ENCODE data around the gene MPRIP. TPM values are rescaled to one million over a fixed set of nuclear protein-coding genes. Genes with fewer than 3 reads are reported as not detected.

MPRIP gene
- total and polyA plus RNA-seq, 2 of the 13 experiments (the other 11 are each of a cell fraction or from before 2014, with no cell fraction given) = 50.2 to 52.4 TPM

GRCh38 chr17:17241656-17242055 is 199.4 kb downstream of the MPRIP start (continued):
- no peak for TF ChIP-seq PREB (CRISPR knock-in tag; IDR thresholded peaks at IDR 0.05)
- no peak for TF ChIP-seq PCBP1 (IDR thresholded peaks at IDR 0.05; ENCODE audit: borderline replicate concordance, low read depth, low read length)
- no peak for TF ChIP-seq ELK4 (CRISPR knock-in tag; IDR thresholded peaks at IDR 0.05; ENCODE audit: borderline replicate concordance)
- no peak for TF ChIP-seq ZNF34 (CRISPR knock-in tag; IDR thresholded peaks at IDR 0.05; ENCODE audit: borderline replicate concordance)
- TF ChIP-seq KLF9 (CRISPR knock-in tag; IDR thresholded peaks at IDR 0.05; ENCODE audit: low read depth) = no peak

GRCh38 chr17:17242246-17242645 is 200.0 kb downstream of the MPRIP start:
- DNase-seq (ENCODE audit: low spot score) = no peak
- Histone ChIP-seq H3K79me2 (ENCODE audit: insufficient read depth, low read length) (no peaks in the 10 kb centered on the region), H3K9ac (ENCODE audit: insufficient read depth, low read depth, low read length) (no peak overlapping the region), H3K9me3 (ENCODE audit: low read length) (no peaks in the 10 kb centered on the region), H4K20me1 (ENCODE audit: insufficient read depth, low read length) (no peaks in the 10 kb centered on the region), H3K27ac (ENCODE audit: extremely low read length, insufficient read depth, low read length) (no peak overlapping the region), H3K4me2 (ENCODE audit: low read depth, low read length) (no peak overlapping the region), H2AFZ (ENCODE audit: low read length) (no peak overlapping the region), H3K4me1 (ENCODE audit: insufficient read depth, low read length) (peaks cover 8% of the 10 kb centered on the region), H3K36me3 (replicated peaks in 1 of 2; ENCODE audit: control insufficient read depth in 1 of 2, insufficient read depth in 2 of 2, low read length in 2 of 2) (peaks cover 0 to 12% of the 10 kb centered on the region in 2 experiments; a peak in 2 of 5 replicates), H3K27me3 (ENCODE audit: control insufficient read depth in 1 of 2, insufficient read depth in 2 of 2, low read length in 2 of 2) (no peaks in the 10 kb centered on the region), H3K4me3 (replicated peaks in 1 of 3; ENCODE audit: insufficient read depth in 1 of 3, low read depth in 2 of 3, low read length in 3 of 3) (no peak overlapping the region)
- no TSS peak for BruUV-seq (replicated peaks)
- POLR2A ChIA-PET = no interaction called here
- no peak for ATAC-seq
- in situ Hi-C loops (cut with HindIII; ENCODE audit: extremely low pct_ligation_motif_present, low pct_unique_long_range_greater_than_20kb) = no loop called here
- 68% methylated on average over 3 of the region's 7 CpGs for WGBS (ENCODE audit: low lambda C conversion rate)
- no peak for FAIRE-seq
- TF ChIP-seq ZNF609 (CRISPR knock-in tag; IDR thresholded peaks at IDR 0.05; ENCODE audit: borderline replicate concordance) (no peak), NCOA1 (CRISPR knock-in tag; IDR thresholded peaks at IDR 0.05) (no peak)
- CTCF ChIA-PET (ENCODE audit: low intra/inter-chr PET ratio, low total read pairs) = no interaction called here
- intact Hi-C loops (cut with micrococcal nuclease; ENCODE audit: unreplicated experiment) = no loop called here
